ENCODE results near the gene POC1B.

Gene POC1B

DNA sequence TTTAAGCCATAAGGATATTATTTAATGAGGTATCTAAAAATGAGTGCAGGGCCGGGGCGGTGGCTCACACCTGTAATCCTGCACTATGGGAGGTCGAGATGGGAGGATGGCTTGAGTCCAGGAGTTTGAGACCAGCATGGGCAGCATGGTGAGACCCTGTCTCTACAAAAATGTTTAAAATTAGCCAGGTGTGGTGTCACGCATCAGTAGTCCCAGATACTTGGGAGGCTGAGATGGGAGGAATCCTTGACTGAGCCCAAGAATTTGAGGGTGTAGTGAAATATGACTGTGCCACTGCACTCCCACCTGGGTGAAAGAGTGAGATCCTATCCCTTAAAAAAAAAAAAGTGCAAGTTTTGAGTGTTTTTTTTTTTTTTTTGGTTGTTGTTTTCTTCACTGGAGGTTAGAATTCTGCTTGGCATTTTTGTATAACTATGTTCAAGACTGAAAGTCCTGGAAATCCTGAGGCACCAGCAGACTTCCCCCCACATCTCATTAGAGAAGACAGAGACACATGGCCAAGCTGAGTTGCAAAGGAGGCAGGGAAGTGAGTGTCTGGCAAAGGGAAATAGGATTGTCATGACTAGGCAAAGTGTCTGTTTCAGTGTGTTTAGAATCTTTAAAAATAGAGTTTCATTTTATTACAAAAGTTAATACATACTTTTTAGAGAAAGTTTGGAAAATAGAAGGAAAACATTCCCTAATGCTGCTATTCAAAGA lies 120.1 kb downstream of the POC1B start:
- no peak for TF ChIP-seq CTCF (IDR thresholded peaks at IDR 0.05; ENCODE audit: low read length)
- TF ChIP-seq EZH2 (IDR thresholded peaks at IDR 0.05; ENCODE audit: borderline replicate concordance, low read length), result no peak
- no peaks in the 10 kb centered on the region for H3F3A ChIP-seq (ENCODE audit: insufficient read depth, low read length)
- H3K9ac ChIP-seq (ENCODE audit: low read length), result no peak overlapping the region
- no peak overlapping the region for H3K4me3 ChIP-seq (ENCODE audit: low read depth, low read length, poor library complexity, severe bottlenecking)
- no peaks in the 10 kb centered on the region for H3K9me3 ChIP-seq (ENCODE audit: low read length)
- no peaks in the 10 kb centered on the region for H4K20me1 ChIP-seq (ENCODE audit: insufficient read depth, low read length)
- no peaks in the 10 kb centered on the region for H3K79me2 ChIP-seq (ENCODE audit: insufficient read depth, low read length)
- H3K4me1 ChIP-seq (ENCODE audit: insufficient read depth, low read length, severe bottlenecking), result no peaks in the 10 kb centered on the region
- no peak overlapping the region for H3K4me2 ChIP-seq (ENCODE audit: low read length)
- H3K27me3 ChIP-seq (ENCODE audit: insufficient read depth, low read length), result no peaks in the 10 kb centered on the region
- no peak overlapping the region for H2AFZ ChIP-seq (ENCODE audit: low read length)
- H3K9me2 ChIP-seq (ENCODE audit: low read depth, low read length), result no peaks in the 10 kb centered on the region
- H3K36me3 ChIP-seq (ENCODE audit: insufficient read depth, low read length), result no peaks in the 10 kb centered on the region
- H3K27ac ChIP-seq (ENCODE audit: low read depth, low read length, poor library complexity, severe bottlenecking), result no peak overlapping the region

DNA sequence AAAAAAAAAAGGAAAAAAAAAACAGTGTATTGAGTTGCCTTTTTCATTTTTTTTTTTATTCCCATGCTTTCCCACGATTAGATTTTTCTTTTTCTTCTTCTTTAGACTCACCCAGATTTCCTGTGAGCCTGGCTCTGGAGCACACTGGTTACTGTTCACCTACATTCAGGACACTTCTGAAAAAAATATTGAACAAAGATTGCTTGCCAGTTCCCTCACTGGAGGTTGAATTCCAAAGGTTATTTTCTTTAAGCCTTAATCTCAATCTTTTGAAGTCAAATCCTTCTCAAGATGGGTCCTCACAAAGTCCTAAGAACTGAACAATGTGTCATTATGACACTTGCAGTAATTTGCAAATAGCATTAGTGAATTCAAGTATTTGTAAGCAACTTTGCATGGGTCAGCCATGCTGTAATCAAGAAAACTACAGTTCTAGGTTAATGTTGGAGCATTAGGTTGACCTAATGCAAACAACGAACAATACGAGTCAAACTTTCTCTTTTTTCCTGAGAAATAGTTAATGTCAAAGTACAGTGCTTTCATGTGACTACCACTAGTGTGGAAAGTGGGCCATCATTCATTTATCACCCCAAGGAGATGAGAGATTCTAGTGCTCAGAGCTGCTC lies 124.3 kb downstream of the POC1B start:
- H4K20me1 ChIP-seq (ENCODE audit: insufficient read depth, low read length), result no peaks in the 10 kb centered on the region
- H3K79me2 ChIP-seq (ENCODE audit: insufficient read depth, low read length), result no peaks in the 10 kb centered on the region
- H3K36me3 ChIP-seq (ENCODE audit: insufficient read depth, low read length), result no peaks in the 10 kb centered on the region
- H3K4me3 ChIP-seq (ENCODE audit: low read depth, low read length, poor library complexity, severe bottlenecking), result no peak overlapping the region
- H2AFZ ChIP-seq (ENCODE audit: low read length), result no peak overlapping the region
- no peak overlapping the region for H3K4me2 ChIP-seq (ENCODE audit: low read length)
- H3K9me2 ChIP-seq (ENCODE audit: low read depth, low read length), result no peaks in the 10 kb centered on the region
- no peaks in the 10 kb centered on the region for H3K9me3 ChIP-seq (ENCODE audit: low read length)
- TF ChIP-seq CTCF (IDR thresholded peaks at IDR 0.05; ENCODE audit: low read length) (no peak), EZH2 (IDR thresholded peaks at IDR 0.05; ENCODE audit: borderline replicate concordance, low read length) (no peak)
- H3K9ac ChIP-seq (ENCODE audit: low read length), result no peak overlapping the region
- H3K4me1 ChIP-seq (ENCODE audit: insufficient read depth, low read length, severe bottlenecking), result no peaks in the 10 kb centered on the region
- H3K27ac ChIP-seq (ENCODE audit: low read depth, low read length, poor library complexity, severe bottlenecking), result no peak overlapping the region
- H3F3A ChIP-seq (ENCODE audit: insufficient read depth, low read length), result no peaks in the 10 kb centered on the region
- H3K27me3 ChIP-seq (ENCODE audit: insufficient read depth, low read length), result no peaks in the 10 kb centered on the region

- H3K27ac ChIP-seq (ENCODE audit: low read depth, low read length, poor library complexity, severe bottlenecking), result no peak overlapping the region
- no peak overlapping the region for H3K4me3 ChIP-seq (ENCODE audit: low read depth, low read length, poor library complexity, severe bottlenecking)
- no peaks in the 10 kb centered on the region for H3K27me3 ChIP-seq (ENCODE audit: insufficient read depth, low read length)
- no peaks in the 10 kb centered on the region for H3K4me1 ChIP-seq (ENCODE audit: insufficient read depth, low read length, severe bottlenecking)
- H4K20me1 ChIP-seq (ENCODE audit: insufficient read depth, low read length), result no peaks in the 10 kb centered on the region
- H3K79me2 ChIP-seq (ENCODE audit: insufficient read depth, low read length), result no peaks in the 10 kb centered on the region
- TF ChIP-seq EZH2 (IDR thresholded peaks at IDR 0.05; ENCODE audit: borderline replicate concordance, low read length) (no peak), CTCF (IDR thresholded peaks at IDR 0.05; ENCODE audit: low read length) (no peak)
- H3K9ac ChIP-seq (ENCODE audit: low read length), result no peak overlapping the region
- no peak overlapping the region for H2AFZ ChIP-seq (ENCODE audit: low read length)
- H3K9me3 ChIP-seq (ENCODE audit: low read length), result no peaks in the 10 kb centered on the region
- H3K9me2 ChIP-seq (ENCODE audit: low read depth, low read length), result no peaks in the 10 kb centered on the region
- H3F3A ChIP-seq (ENCODE audit: insufficient read depth, low read length), result no peaks in the 10 kb centered on the region
- no peaks in the 10 kb centered on the region for H3K36me3 ChIP-seq (ENCODE audit: insufficient read depth, low read length)
- no peak overlapping the region for H3K4me2 ChIP-seq (ENCODE audit: low read length)
Observed at GRCh38 chr12:89400415-89400814, 125.4 kb downstream of the POC1B start.

Measured in OCI-LY1 (cell line).